H1 (cell line): ENCODE results near the gene NFATC1. TPM values are rescaled to one million over a fixed set of nuclear protein-coding genes. Genes with fewer than 3 reads are reported as not detected.

Experiments
- EZH2 ChIP-seq: fragments of 200-600 bp; sonication (generic); IDR thresholded peaks from 2 replicates; pipeline ENCODE4 v1.7.1; 2012; ENCODE audit warnings: low read depth, mild to moderate bottlenecking, moderate library complexity, low read length, inconsistent platforms; ENCODE audit not compliant: severe bottlenecking
- polyA plus RNA-seq, 7 experiments: library from polyadenylated mRNA; depleted of rRNA in 3 of 7; stranded (reverse) in 5 of 7; unstranded in 2 of 7; fragments of >200 nt in 5 of 7; fragments of 200-250 nt in 2 of 7; gene quantifications; 1 replicate in 5 of 7; 2 replicates in 1 of 7; 4 replicates in 1 of 7; pipeline versions ENCODE4 v1.2.1 to v1.2.3, GENCODE V29; 2011 to 2013; ENCODE audit warnings: missing spikeins in 2 of 7, mixed read lengths in 2 of 7
- total RNA-seq: library from RNA; stranded (reverse); fragmentation: NEBNext Ultra II Directional; extraction: Animal tissue kit (Norgen Biotek cat#: 25700); gene quantifications from 2 replicates; pipeline ENCODE4 v1.2.1, GENCODE V29; 2021

Gene NFATC1
- total and polyA plus RNA-seq, 2 of the 8 experiments (the other 6 are each of a cell fraction or from before 2014, with no cell fraction given), result 2.0 to 6.6 TPM

GRCh38 chr18:79402209-79402576, 6.5 kb downstream of the NFATC1 start (continued):
- no peak for TF ChIP-seq EZH2
- TF ChIP-seq, all 59 proteins: peak for 0
